ENCODE results near the gene KRTAP19-6.
"Not testable (repeated sequence)": the region's sequence is repeated elsewhere in the genome, so short reads cannot be mapped to it uniquely, and the experiment has no call there.

The KRTAP19-6 gene

GRCh38 chr21:30552782-30553181 lies 11.1 kb upstream of the KRTAP19-6 start:
- Histone ChIP-seq H3K27me3 (ENCODE audit: control insufficient read depth, insufficient read depth, low read length) (no peaks in the 10 kb centered on the region), H3K9me3 (ENCODE audit: control insufficient read depth, low read depth, low read length) (no peaks in the 10 kb centered on the region), H3K27ac (ENCODE audit: low read length) (no peak overlapping the region), H3K9ac (ENCODE audit: low read length) (no peak overlapping the region), H3K4me1 (ENCODE audit: control insufficient read depth, low read depth, low read length) (no peaks in the 10 kb centered on the region), H3K4me3 (ENCODE audit: low read length) (no peak overlapping the region), H3K36me3 (ENCODE audit: control insufficient read depth, low read depth, low read length) (no peaks in the 10 kb centered on the region)

- Histone ChIP-seq H3K27ac (ENCODE audit: low read length) (no peak overlapping the region), H3K27me3 (ENCODE audit: control insufficient read depth, insufficient read depth, low read length) (no peaks in the 10 kb centered on the region), H3K36me3 (ENCODE audit: control insufficient read depth, low read depth, low read length) (no peaks in the 10 kb centered on the region), H3K9ac (ENCODE audit: low read length) (no peak overlapping the region), H3K9me3 (ENCODE audit: control insufficient read depth, low read depth, low read length) (no peaks in the 10 kb centered on the region), H3K4me1 (ENCODE audit: control insufficient read depth, low read depth, low read length) (no peaks in the 10 kb centered on the region), H3K4me3 (ENCODE audit: low read length) (no peak overlapping the region)
Measured at GRCh38 chr21:30518876-30519275, 22.8 kb downstream of the KRTAP19-6 start.

GRCh38 chr21:30515681-30516080 lies 26.0 kb downstream of the KRTAP19-6 start:
- H3K9me3 ChIP-seq (ENCODE audit: control insufficient read depth, low read depth, low read length), result no peaks in the 10 kb centered on the region
- H3K4me3 ChIP-seq (ENCODE audit: low read length), result no peak overlapping the region
- H3K4me1 ChIP-seq (ENCODE audit: control insufficient read depth, low read depth, low read length), result no peaks in the 10 kb centered on the region
- no peak overlapping the region for H3K27ac ChIP-seq (ENCODE audit: low read length)
- no peaks in the 10 kb centered on the region for H3K27me3 ChIP-seq (ENCODE audit: control insufficient read depth, insufficient read depth, low read length)
- H3K36me3 ChIP-seq (ENCODE audit: control insufficient read depth, low read depth, low read length), result no peaks in the 10 kb centered on the region
- no peak overlapping the region for H3K9ac ChIP-seq (ENCODE audit: low read length)

GRCh38 chr21:30505621-30506205 lies 36.0 kb downstream of the KRTAP19-6 start:
- not testable (repeated sequence) for H3K9ac ChIP-seq (ENCODE audit: low read length); H3K9me3 ChIP-seq (ENCODE audit: control insufficient read depth, low read depth, low read length); H3K4me3 ChIP-seq (ENCODE audit: low read length); H3K27me3 ChIP-seq (ENCODE audit: control insufficient read depth, insufficient read depth, low read length); H3K36me3 ChIP-seq (ENCODE audit: control insufficient read depth, low read depth, low read length); H3K4me1 ChIP-seq (ENCODE audit: control insufficient read depth, low read depth, low read length); H3K27ac ChIP-seq (ENCODE audit: low read length)

- Histone ChIP-seq H3K9ac (ENCODE audit: low read length) (no peak within 1 kb of the TSS), H3K27me3 (ENCODE audit: control insufficient read depth, insufficient read depth, low read length) (no peaks in the 10 kb centered on the region), H3K4me1 (ENCODE audit: control insufficient read depth, low read depth, low read length) (no peaks in the 10 kb centered on the region), H3K27ac (ENCODE audit: low read length) (no peak within 1 kb of the TSS), H3K9me3 (ENCODE audit: control insufficient read depth, low read depth, low read length) (no peaks in the 10 kb centered on the region), H3K4me3 (ENCODE audit: low read length) (no peak within 1 kb of the TSS), H3K36me3 (ENCODE audit: control insufficient read depth, low read depth, low read length) (no peaks in the 10 kb centered on the region)
Measured at GRCh38 chr21:30502041-30502440, 39.6 kb downstream of the KRTAP19-6 start, which contains the start of gene KRTAP19-5. TSS of gene KRTAP19-5 (minus strand) at chr21:30502141. CDS start at chr21:30502090, 51 bp downstream.

GRCh38 chr21:30497065-30497464 lies 44.6 kb downstream of the KRTAP19-6 start, which contains the start of gene KRTAP19-4:
TSS of gene KRTAP19-4 (minus strand) at chr21:30497165. CDS start at chr21:30497110, 55 bp downstream.
- Histone ChIP-seq H3K9me3 (ENCODE audit: control insufficient read depth, low read depth, low read length) (no peaks in the 10 kb centered on the region), H3K27ac (ENCODE audit: low read length) (no peak within 1 kb of the TSS), H3K4me3 (ENCODE audit: low read length) (no peak within 1 kb of the TSS), H3K27me3 (ENCODE audit: control insufficient read depth, insufficient read depth, low read length) (no peaks in the 10 kb centered on the region), H3K4me1 (ENCODE audit: control insufficient read depth, low read depth, low read length) (no peaks in the 10 kb centered on the region), H3K9ac (ENCODE audit: low read length) (no peak within 1 kb of the TSS), H3K36me3 (ENCODE audit: control insufficient read depth, low read depth, low read length) (no peaks in the 10 kb centered on the region)

GRCh38 chr21:30491963-30492428 lies 49.7 kb downstream of the KRTAP19-6 start, which contains the start of gene KRTAP19-3:
TSS of gene KRTAP19-3 (minus strand) at chr21:30492013. CDS start at chr21:30491957, 56 bp downstream.
- no peaks in the 10 kb centered on the region for H3K4me1 ChIP-seq (ENCODE audit: control insufficient read depth, low read depth, low read length)
- H3K27me3 ChIP-seq (ENCODE audit: control insufficient read depth, insufficient read depth, low read length), result no peaks in the 10 kb centered on the region
- H3K36me3 ChIP-seq (ENCODE audit: control insufficient read depth, low read depth, low read length), result no peaks in the 10 kb centered on the region
- peaks cover 5% of the 10 kb centered on the region for H3K9me3 ChIP-seq (ENCODE audit: control insufficient read depth, low read depth, low read length)
- H3K27ac ChIP-seq (ENCODE audit: low read length), result no peak within 1 kb of the TSS
- no peak within 1 kb of the TSS for H3K4me3 ChIP-seq (ENCODE audit: low read length)
- no peak within 1 kb of the TSS for H3K9ac ChIP-seq (ENCODE audit: low read length)

Data from iPS-18a (cell line).